Left forelimb (tissue), 1 donor: ENCODE results near the gene ATP8B2.
"Not testable (repeated sequence)": the region's sequence is repeated elsewhere in the genome, so short reads cannot be mapped to it uniquely, and the experiment has no call there.

ENCODE experiments used
- DNase-seq: peaks from one replicate; pipeline ENCODE4 v3.0.0-alpha.2; 2018; ENCODE audit warnings: low spot score

ATP8B2 gene

DNA sequence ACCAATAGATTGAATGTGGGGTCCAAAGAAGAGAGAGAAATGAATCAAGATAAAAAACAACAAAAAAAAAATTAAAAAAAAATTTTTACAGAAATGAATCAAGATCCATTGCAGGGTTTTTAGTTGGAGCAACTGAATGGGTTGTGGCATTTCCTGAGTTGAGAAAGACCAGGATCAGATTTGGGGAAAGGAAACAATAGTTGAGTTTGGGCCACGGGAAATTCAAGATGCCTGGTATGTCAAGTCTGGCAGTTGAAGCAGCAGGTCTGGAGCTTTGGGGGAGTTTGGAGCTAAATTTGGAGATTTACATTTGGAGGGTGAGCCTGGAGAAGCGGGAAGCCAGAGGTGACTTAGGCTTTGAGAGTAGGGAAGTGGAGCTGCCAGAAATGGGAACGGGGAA is 22.6 kb downstream of the ATP8B2 start:
- no peak for DNase-seq

DNA sequence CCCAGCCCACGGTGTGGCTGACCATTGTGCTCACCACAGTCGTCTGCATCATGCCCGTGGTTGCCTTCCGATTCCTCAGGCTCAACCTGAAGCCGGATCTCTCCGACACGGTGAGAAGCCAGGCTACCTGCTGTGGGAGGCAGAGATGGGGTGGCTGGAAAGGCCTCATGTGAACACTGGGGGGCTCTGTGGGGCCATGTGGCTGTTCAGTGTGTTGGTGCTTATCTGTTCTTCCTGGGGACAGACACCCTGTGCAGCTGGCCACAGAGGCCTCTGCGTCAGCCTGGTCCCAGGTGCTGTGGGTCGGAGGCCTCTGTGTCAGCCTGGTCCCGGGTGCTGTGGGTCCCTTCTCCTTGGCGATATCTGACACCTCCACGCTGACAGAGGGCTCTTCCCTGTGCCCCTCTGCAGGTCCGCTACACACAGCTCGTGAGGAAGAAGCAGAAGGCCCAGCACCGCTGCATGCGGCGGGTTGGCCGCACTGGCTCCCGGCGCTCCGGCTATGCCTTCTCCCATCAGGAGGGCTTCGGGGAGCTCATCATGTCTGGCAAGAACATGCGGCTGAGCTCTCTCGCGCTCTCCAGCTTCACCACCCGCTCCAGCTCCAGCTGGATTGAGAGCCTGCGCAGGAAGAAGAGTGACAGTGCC is 23.2 kb downstream of the ATP8B2 start:
- DNase-seq: no peak

GRCh38 chr1:154349121-154349520 is 23.8 kb downstream of the ATP8B2 start:
- no peak for DNase-seq

- DNase-seq: no peak
Observed at GRCh38 chr1:154350383-154350782, 25.1 kb downstream of the ATP8B2 start.

GRCh38 chr1:154351363-154352068 is 26.2 kb downstream of the ATP8B2 start:
- DNase-seq: no peak

GRCh38 chr1:154352245-154352580 is 26.9 kb downstream of the ATP8B2 start:
- DNase-seq: no peak

DNA sequence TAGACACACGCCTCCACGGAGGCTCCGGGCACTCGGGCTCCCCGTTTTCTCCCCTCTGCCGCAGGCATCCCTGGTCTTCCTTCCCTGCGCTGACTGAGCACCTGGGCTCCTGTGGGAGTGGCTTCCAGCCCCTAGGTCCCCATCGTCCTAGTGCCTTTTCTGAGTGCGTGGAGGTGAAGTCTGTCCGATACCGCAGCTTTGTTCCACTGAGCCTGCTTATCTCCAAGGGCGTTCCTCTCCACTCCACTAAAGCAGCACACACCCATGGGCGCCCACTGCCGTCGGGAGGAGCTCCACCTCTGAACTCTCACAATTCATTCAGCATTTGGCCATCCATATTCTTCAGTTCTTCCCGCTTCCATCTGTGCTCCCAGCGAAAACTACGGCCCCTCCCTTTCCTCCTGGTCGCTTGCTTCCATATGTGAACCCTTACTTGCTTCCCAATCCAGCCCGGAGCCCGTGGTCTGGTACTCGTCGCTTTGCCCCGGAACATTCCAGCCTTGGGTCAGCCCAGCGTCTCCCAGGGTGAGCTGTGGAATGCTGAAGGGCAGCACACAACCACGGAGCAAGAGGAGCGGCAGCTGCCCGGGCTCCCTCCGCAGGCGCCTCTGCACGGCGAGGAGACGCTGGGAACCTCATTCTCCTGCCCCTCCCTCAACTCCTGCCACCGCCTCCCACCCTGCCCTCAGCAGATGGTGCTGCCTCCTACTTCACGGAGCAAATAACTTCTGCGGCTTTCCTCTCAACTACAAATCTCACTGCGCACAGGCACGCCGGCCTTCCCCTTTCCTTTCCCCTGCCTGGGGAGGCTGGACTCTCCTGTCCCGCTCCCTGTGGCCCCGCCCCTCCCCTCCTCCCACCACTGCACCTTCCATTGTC is 27.5 kb downstream of the ATP8B2 start:
- DNase-seq: no peak

GRCh38 chr1:154353460-154353904 is 28.2 kb downstream of the ATP8B2 start:
- no peak for DNase-seq

DNA sequence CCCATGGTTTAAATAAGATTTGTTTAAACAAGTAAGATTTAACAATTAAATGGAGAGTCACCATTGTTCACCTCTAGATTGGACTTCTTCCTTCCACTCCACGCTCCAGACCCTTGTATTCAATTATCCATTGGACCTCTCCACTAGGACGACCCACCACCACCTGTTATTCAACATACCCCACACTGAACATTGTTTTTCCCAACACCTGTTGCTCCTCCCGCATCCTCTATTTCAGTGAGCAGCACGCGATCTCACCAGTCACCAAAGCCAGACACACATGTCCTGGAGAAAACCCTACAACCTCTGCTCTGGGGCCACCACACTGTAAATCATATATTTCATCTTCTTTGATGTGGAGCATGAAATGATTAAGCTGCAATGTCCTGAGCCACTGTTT is 28.6 kb downstream of the ATP8B2 start:
- no peak for DNase-seq

GRCh38 chr1:154358519-154358918 is 33.2 kb downstream of the ATP8B2 start:
- DNase-seq: no peak

- DNase-seq: no peak
Observed at GRCh38 chr1:154360288-154360687, 35.0 kb downstream of the ATP8B2 start.

DNA sequence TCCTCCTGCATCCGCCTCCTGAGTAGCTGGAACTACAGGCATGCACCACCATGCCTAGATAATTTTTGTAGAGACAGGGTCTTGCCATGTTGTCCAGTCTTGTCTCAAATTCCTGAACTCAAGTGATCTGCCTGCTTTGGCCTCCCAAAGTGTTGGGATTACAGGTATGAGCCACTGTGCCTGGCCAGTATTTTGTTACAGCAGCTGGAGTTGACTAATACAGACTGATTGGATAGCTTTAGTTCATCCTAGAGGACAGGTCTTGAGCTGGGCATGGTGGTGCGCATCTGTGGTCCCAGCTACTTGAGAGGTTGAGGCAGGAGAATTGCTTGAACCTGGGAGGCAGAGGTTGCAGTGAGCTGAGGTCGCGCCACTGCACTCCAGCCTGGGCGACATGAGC is 35.6 kb downstream of the ATP8B2 start:
- not testable (repeated sequence) for DNase-seq

- no peak for DNase-seq
Observed at GRCh38 chr1:154361357-154361756, 36.0 kb downstream of the ATP8B2 start.

GRCh38 chr1:154371436-154371835 is 46.1 kb downstream of the ATP8B2 start:
- DNase-seq: no peak

DNA sequence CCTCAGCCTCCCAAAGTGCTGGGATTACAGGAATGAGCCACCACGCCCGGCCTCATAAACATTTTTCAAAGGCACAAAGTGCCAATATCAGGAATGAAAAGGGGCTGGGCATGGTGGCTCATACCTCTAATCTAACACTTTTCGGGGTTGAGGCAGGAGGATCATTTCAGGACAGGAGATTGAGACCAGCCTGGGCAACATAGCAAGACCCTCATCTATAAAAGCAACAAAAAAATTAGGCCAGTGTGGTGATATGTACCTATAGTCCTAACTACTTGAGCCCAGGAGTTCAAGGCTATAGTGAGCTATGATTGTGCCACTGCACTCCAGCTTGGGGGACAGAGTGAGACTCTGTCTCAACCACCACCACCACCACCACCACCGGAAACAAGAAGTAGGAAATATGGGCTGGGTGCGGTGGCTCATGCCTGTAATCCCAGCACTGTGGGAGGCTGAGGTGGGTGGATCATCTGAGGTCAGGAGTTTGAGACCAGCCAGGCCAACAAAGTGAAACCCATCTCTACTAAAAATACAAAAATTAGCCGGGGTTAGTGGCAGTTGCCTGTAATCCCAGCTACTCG is 48.5 kb downstream of the ATP8B2 start:
- not testable (repeated sequence) for DNase-seq

- no peak for DNase-seq
Observed at GRCh38 chr1:154379301-154379700, 54.0 kb downstream of the ATP8B2 start.

GRCh38 chr1:154384650-154385489 is 59.5 kb downstream of the ATP8B2 start:
- no peak for DNase-seq

DNA sequence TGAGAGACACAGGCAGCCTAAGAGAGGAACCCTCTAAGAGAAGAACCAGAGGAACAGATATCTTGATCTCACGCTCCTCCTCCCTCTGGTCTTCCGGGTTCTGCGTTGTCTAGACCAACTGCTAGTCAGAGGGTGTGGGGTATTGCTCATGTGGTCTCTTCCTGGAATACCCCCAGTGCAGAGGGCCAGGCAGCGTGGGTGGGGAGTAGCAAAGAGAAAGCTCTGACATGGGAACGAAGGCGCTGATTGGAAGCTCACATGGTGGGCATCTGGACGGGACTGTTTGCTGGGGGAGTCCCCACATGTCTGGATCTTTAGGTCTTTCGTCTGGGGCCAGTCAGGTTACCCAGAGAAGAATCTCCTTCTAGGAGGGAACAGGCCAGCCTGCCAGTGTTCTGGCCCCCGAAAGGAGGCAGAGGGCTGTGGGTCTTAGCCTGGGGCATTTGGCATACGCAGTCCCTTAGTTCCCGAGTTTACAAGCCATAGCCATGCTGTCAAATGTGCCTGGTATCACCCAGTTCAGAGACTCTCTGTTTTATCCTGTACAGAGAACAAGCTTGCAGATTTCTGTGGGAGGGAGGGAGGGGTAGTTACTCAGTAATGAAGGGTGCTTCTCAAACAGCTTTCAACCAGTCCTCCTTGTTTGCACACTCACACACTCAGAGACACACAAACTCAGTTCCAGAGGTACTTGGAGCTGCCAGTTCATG is 61.5 kb downstream of the ATP8B2 start:
- no peak for DNase-seq

- DNase-seq: no peak
Observed at GRCh38 chr1:154391086-154391770, 65.9 kb downstream of the ATP8B2 start.

DNA sequence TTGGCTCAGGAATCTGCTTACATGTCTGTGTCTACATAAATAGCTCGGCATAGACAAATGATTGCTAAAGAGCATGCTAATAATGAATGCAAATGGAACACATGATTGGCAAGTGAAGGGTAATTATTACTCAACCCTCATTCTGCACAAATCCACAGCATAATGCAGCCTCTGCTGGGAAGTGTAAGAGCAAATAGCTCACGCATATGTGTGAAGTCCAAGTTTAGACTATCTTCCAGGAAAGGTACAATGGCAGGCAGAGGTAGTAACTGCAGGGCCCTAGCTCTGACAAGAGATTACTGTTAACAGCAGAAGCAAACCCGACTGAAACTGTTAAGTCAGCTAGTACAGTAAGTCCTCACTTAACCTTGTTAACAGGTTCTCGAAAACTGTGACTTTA is 72.8 kb downstream of the ATP8B2 start:
- DNase-seq: no peak
